SK-N-SH (cell line): ENCODE data around the gene MRPL43.

ENCODE experiments used
- CTCF ChIP-seq: fragments of 200-600 bp; sonication (generic); IDR thresholded peaks from 2 replicates; pipeline ENCODE4 v1.6.1; 2017; ENCODE audit warnings: antibody characterized with exemption, mild to moderate bottlenecking, moderate library complexity
- EP300 ChIP-seq, 2 experiments: IDR thresholded peaks; 2 replicates each; pipeline versions ENCODE4 v1.4.0 to v1.6.1; 2012; ENCODE audit warnings: borderline replicate concordance in 1 of 2, low read depth in 1 of 2, low read length in 1 of 2
- FOXJ3 ChIP-seq: sonication (generic); formaldehyde crosslinking; IDR thresholded peaks from 2 replicates; pipeline ENCODE4 v1.5.1; 2020; ENCODE audit warnings: mild to moderate bottlenecking, missing genetic modification reagents
- IRF3 ChIP-seq: fragments of 150-350 bp; IDR thresholded peaks from 2 replicates; pipeline ENCODE4 v1.6.1; 2016; ENCODE audit warnings: mild to moderate bottlenecking, low read depth, low read length
- MEF2A ChIP-seq: IDR thresholded peaks from 2 replicates; pipeline ENCODE4 v1.4.0; 2012; ENCODE audit warnings: low read depth, borderline replicate concordance
- POLR2AphosphoS5 ChIP-seq: IDR thresholded peaks from 2 replicates; pipeline ENCODE4 v1.6.1; 2012; ENCODE audit warnings: low read depth, low read length
- TAF1 ChIP-seq: IDR thresholded peaks from 2 replicates; pipeline ENCODE4 v1.6.1; 2012; ENCODE audit warnings: low read depth, mild to moderate bottlenecking, low read length, moderate library complexity, borderline replicate concordance
- ZBTB33 ChIP-seq: IDR thresholded peaks from 2 replicates; pipeline ENCODE4 v1.4.0; 2012; ENCODE audit warnings: low read depth, borderline replicate concordance

GRCh38 chr10:100972115-100972903 is 15.0 kb downstream of the MRPL43 start:
- TF ChIP-seq CTCF, result no peak
- no peak for TF ChIP-seq FOXJ3 (CRISPR knock-in tag)
- no peak for TF ChIP-seq POLR2AphosphoS5
- no peak for TF ChIP-seq EP300 (IDR thresholded peaks at IDR 0.05; ENCODE audit: borderline replicate concordance in 1 of 2, low read depth in 1 of 2, low read length in 1 of 2)
- TF ChIP-seq MEF2A, result no peak
- TF ChIP-seq TAF1, result no peak
- no peak for TF ChIP-seq ZBTB33
- no peak for TF ChIP-seq IRF3
